K562 (cell line): ENCODE data around the gene MAP7D1. TPM values are rescaled to one million over a fixed set of nuclear protein-coding genes. Genes with fewer than 3 reads are reported as not detected.
A peak's percentile ranks its signal among the peaks of the same experiment; 100 is the strongest.

Experiments
- BDP1 ChIP-seq: IDR thresholded peaks from 3 replicates; pipeline ENCODE4 v1.6.1; 2011; ENCODE audit not compliant: insufficient read length, insufficient read depth
- BHLHE40 ChIP-seq: IDR thresholded peaks from 2 replicates; pipeline ENCODE4 v1.6.1; 2011; ENCODE audit warnings: low read length, improper control_type of control experiment
- DPF2 ChIP-seq: fragments of 450-650 bp; IDR thresholded peaks from 2 replicates; pipeline ENCODE4 v1.6.1; 2016
- EP300 ChIP-seq: IDR thresholded peaks from 2 replicates; pipeline ENCODE4 v1.6.1; 2012; ENCODE audit warnings: low read length, improper control_type of control experiment
- KLF13 ChIP-seq: fragments of 450-650 bp; IDR thresholded peaks from 2 replicates; pipeline ENCODE4 v1.6.1; 2016; ENCODE audit warnings: missing genetic modification characterization, low read depth, mild to moderate bottlenecking, missing compliant biosample characterization, moderate library complexity, borderline replicate concordance
- KLF16 ChIP-seq: IDR thresholded peaks from 2 replicates; pipeline ENCODE4 v1.6.1; 2016; ENCODE audit warnings: antibody characterized with exemption
- MEIS2 ChIP-seq: fragments of 450-650 bp; IDR thresholded peaks from 2 replicates; pipeline ENCODE4 v1.6.1; 2014; ENCODE audit warnings: mild to moderate bottlenecking; ENCODE audit not compliant: partially characterized antibody
- NR4A1 ChIP-seq, 2 experiments: fragments of 250-450 bp in 1 of 2; fragments of 450-650 bp in 1 of 2; sonication (Bioruptor Pico) in 1 of 2; IDR thresholded peaks; 2 replicates each; pipeline versions ENCODE4 v1.4.0 to v1.6.1; 2016 to 2020; ENCODE audit warnings: mild to moderate bottlenecking in 2 of 2, missing compliant biosample characterization in 1 of 2, missing genetic modification characterization in 1 of 2, moderate library complexity in 1 of 2
- TCF7 ChIP-seq: sonication (generic); IDR thresholded peaks from 2 replicates; pipeline ENCODE4 v1.6.1; 2016; ENCODE audit warnings: antibody characterized with exemption, borderline replicate concordance
- ZFX ChIP-seq: sonication (generic); formaldehyde crosslinking; IDR thresholded peaks from 2 replicates; pipeline ENCODE4 v1.8.0; 2022; ENCODE audit warnings: mild to moderate bottlenecking, missing genetic modification reagents, moderate library complexity
- ZKSCAN8 ChIP-seq: fragments of 200-800 bp; sonication (Bioruptor generic); IDR thresholded peaks from 2 replicates; pipeline ENCODE4 v1.6.1; 2016; ENCODE audit warnings: missing genetic modification characterization, missing compliant biosample characterization
- ZNF644 ChIP-seq: fragments of 200-800 bp; sonication (Bioruptor generic); IDR thresholded peaks from 2 replicates; pipeline ENCODE4 v1.6.1; 2016; ENCODE audit warnings: low read depth, missing genetic modification characterization, missing compliant biosample characterization
- polyA plus RNA-seq, 8 experiments: library from polyadenylated mRNA; depleted of rRNA in 4 of 8; stranded (reverse) in 5 of 8; unstranded in 3 of 8; fragments of >200 nt; fragmentation: Nextera tagmentation in 2 of 8; fragmentation: Illumina TruSeq in 1 of 8; extraction: Ambion mirVana in 2 of 8; extraction: Trizol in 1 of 8; gene quantifications; 2 replicates each; pipeline versions ENCODE4 v1.2.1 to v1.2.3, GENCODE V29; 2011 to 2014; ENCODE audit warnings: inconsistent platforms in 1 of 8, missing spikeins in 1 of 8
- total RNA-seq, 7 experiments: library from RNA; depleted of rRNA in 6 of 7; stranded (reverse); fragments of >200 nt in 6 of 7; fragmentation: Illumina TruSeq in 2 of 7; extraction: Trizol in 2 of 7; gene quantifications; 2 replicates each; pipeline versions ENCODE4 v1.2.1 to v1.2.3, GENCODE V29; 2011 to 2021; ENCODE audit warnings: low replicate concordance in 1 of 7
- TF ChIP-seq, protein P1 (sequence below): sonication (generic); formaldehyde crosslinking; IDR thresholded peaks from 2 replicates; pipeline ENCODE4 v1.8.0; 2022; ENCODE audit warnings: missing genetic modification reagents, mild to moderate bottlenecking, borderline replicate concordance
- TF ChIP-seq, protein P2 (sequence below), 2 experiments: fragments of 200-800 bp in 1 of 2; sonication (Bioruptor generic) in 1 of 2; sonication (generic) in 1 of 2; formaldehyde crosslinking in 1 of 2; IDR thresholded peaks in 1 of 2; conservative IDR thresholded peaks in 1 of 2; 2 replicates each; pipeline versions ENCODE4 v1.5.0 to v1.6.1; 2016 to 2020; ENCODE audit warnings: missing compliant biosample characterization in 1 of 2, missing genetic modification characterization in 1 of 2, missing genetic modification reagents in 1 of 2
- TF ChIP-seq, protein P3 (sequence below): fragments of 450-650 bp; formaldehyde crosslinking; IDR thresholded peaks from 2 replicates; pipeline ENCODE4 v1.4.0; 2020; ENCODE audit warnings: mild to moderate bottlenecking, moderate library complexity
- TF ChIP-seq, protein P4 (sequence below): fragments of 200-400 bp; formaldehyde crosslinking; IDR thresholded peaks from 2 replicates; pipeline ENCODE4 v1.6.1; 2017; ENCODE audit warnings: mild to moderate bottlenecking, low read depth, low read length, moderate library complexity
- TF ChIP-seq, protein P5 (sequence below): sonication (generic); formaldehyde crosslinking; IDR thresholded peaks from 2 replicates; pipeline ENCODE4 v1.8.0; 2023; ENCODE audit warnings: mild to moderate bottlenecking, missing genetic modification reagents

MAP7D1 gene
- total and polyA plus RNA-seq, 9 of the 15 experiments (the other 6 are each of a cell fraction or from before 2014, with no cell fraction given), result 3.6 to 108 (median 34.5) TPM

DNA sequence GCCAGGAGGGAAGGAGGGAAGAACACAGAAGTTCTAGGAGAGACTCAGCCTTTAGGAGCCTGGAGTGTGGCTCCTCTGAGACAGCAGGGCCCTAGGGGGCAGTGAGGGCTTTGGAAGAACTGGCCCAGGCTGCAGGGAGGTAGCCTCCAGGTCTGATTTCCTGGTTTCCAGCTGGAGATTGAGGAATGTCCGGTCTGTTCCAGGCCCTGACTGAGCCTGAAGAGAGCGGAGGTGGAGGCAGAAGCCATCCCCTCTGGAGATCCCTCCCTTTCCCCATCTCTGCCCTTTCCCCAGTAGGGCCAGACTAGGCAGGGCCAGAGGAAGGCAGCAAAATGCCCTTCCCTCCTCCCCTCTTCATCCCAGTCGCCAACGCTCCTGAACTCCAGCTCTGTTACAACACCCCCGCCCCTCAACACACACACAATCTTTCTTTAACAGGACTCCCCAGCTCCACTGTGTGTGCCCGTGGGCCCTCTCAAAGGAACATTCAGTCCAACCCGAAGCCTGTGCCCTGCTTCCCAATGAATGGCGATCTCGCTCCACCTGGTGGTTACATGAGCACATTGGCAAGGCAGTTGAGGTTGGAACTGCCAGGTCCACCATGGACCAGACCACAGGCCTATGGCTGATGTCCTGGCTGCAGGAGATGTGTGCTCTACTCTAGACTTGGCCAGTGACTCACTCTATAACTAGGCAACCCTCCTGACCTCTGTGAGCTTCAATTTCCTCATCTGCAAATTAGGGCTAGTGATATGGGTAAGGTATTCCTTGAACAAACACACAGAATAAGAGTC lies 32.0 kb downstream of the MAP7D1 start (continued):
- 0 out of 2 replicates have a peak, but pooled peaks have one; percentile 16 for TF ChIP-seq KLF13
- no peak for TF ChIP-seq NR4A1 (CRISPR knock-in tag; IDR thresholded peaks at IDR 0.05)
- 0 out of 2 replicates have a peak, but pooled peaks have one; percentile 40 for TF ChIP-seq NR4A1 (tag; IDR thresholded peaks at IDR 0.05)
- TF ChIP-seq MEIS2, result no peak
- no peak for TF ChIP-seq TCF7
- TF ChIP-seq KLF16, result no peak
- peak; percentile 41; the same call in 1 of the 2 replicates for TF ChIP-seq DPF2
- TF ChIP-seq, protein P1, sequence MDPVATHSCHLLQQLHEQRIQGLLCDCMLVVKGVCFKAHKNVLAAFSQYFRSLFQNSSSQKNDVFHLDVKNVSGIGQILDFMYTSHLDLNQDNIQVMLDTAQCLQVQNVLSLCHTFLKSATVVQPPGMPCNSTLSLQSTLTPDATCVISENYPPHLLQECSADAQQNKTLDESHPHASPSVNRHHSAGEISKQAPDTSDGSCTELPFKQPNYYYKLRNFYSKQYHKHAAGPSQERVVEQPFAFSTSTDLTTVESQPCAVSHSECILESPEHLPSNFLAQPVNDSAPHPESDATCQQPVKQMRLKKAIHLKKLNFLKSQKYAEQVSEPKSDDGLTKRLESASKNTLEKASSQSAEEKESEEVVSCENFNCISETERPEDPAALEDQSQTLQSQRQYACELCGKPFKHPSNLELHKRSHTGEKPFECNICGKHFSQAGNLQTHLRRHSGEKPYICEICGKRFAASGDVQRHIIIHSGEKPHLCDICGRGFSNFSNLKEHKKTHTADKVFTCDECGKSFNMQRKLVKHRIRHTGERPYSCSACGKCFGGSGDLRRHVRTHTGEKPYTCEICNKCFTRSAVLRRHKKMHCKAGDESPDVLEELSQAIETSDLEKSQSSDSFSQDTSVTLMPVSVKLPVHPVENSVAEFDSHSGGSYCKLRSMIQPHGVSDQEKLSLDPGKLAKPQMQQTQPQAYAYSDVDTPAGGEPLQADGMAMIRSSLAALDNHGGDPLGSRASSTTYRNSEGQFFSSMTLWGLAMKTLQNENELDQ, result 0 out of 2 replicates have a peak, but pooled peaks have one; percentile 11
- 0 out of 2 replicates have a peak, but pooled peaks have one; percentile 46 for TF ChIP-seq ZFX (CRISPR knock-in tag)
- TF ChIP-seq, protein P2, sequence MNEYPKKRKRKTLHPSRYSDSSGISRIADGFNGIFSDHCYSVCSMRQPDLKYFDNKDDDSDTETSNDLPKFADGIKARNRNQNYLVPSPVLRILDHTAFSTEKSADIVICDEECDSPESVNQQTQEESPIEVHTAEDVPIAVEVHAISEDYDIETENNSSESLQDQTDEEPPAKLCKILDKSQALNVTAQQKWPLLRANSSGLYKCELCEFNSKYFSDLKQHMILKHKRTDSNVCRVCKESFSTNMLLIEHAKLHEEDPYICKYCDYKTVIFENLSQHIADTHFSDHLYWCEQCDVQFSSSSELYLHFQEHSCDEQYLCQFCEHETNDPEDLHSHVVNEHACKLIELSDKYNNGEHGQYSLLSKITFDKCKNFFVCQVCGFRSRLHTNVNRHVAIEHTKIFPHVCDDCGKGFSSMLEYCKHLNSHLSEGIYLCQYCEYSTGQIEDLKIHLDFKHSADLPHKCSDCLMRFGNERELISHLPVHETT (CRISPR knock-in tag; conservative IDR thresholded peaks at IDR 0.05 in 1 of 2, IDR thresholded peaks at IDR 0.05 in 1 of 2), result peak in 1 of 2 experiments; percentile 51; a peak in 1 of 4 replicates
- peak; percentile 40; the same call in 1 of the 2 replicates for TF ChIP-seq BHLHE40
- TF ChIP-seq, protein P3, sequence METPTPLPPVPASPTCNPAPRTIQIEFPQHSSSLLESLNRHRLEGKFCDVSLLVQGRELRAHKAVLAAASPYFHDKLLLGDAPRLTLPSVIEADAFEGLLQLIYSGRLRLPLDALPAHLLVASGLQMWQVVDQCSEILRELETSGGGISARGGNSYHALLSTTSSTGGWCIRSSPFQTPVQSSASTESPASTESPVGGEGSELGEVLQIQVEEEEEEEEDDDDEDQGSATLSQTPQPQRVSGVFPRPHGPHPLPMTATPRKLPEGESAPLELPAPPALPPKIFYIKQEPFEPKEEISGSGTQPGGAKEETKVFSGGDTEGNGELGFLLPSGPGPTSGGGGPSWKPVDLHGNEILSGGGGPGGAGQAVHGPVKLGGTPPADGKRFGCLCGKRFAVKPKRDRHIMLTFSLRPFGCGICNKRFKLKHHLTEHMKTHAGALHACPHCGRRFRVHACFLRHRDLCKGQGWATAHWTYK (CRISPR knock-in tag), result 0 out of 2 replicates have a peak, but pooled peaks have one; percentile 58
- TF ChIP-seq, protein P4, sequence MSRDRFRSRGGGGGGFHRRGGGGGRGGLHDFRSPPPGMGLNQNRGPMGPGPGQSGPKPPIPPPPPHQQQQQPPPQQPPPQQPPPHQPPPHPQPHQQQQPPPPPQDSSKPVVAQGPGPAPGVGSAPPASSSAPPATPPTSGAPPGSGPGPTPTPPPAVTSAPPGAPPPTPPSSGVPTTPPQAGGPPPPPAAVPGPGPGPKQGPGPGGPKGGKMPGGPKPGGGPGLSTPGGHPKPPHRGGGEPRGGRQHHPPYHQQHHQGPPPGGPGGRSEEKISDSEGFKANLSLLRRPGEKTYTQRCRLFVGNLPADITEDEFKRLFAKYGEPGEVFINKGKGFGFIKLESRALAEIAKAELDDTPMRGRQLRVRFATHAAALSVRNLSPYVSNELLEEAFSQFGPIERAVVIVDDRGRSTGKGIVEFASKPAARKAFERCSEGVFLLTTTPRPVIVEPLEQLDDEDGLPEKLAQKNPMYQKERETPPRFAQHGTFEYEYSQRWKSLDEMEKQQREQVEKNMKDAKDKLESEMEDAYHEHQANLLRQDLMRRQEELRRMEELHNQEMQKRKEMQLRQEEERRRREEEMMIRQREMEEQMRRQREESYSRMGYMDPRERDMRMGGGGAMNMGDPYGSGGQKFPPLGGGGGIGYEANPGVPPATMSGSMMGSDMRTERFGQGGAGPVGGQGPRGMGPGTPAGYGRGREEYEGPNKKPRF, result no peak
- no peak for TF ChIP-seq BDP1
- TF ChIP-seq EP300, result no peak; the same call in 1 of the 2 replicates
- TF ChIP-seq, protein P5, sequence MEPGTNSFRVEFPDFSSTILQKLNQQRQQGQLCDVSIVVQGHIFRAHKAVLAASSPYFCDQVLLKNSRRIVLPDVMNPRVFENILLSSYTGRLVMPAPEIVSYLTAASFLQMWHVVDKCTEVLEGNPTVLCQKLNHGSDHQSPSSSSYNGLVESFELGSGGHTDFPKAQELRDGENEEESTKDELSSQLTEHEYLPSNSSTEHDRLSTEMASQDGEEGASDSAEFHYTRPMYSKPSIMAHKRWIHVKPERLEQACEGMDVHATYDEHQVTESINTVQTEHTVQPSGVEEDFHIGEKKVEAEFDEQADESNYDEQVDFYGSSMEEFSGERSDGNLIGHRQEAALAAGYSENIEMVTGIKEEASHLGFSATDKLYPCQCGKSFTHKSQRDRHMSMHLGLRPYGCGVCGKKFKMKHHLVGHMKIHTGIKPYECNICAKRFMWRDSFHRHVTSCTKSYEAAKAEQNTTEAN (CRISPR knock-in tag), result no peak
- no peak for TF ChIP-seq ZKSCAN8 (CRISPR knock-in tag)
- TF ChIP-seq ZNF644 (tag), result 0 out of 2 replicates have a peak, but pooled peaks have one; percentile 49
